H1 (cell line): ENCODE results near the gene SP7. TPM values are rescaled to one million over a fixed set of nuclear protein-coding genes. Genes with fewer than 3 reads are reported as not detected.

ENCODE experiments used
- PHF8 ChIP-seq: fragments of 200-600 bp; sonication (generic); conservative IDR thresholded peaks from 2 replicates; pipeline ENCODE4 v1.7.1; 2012; ENCODE audit warnings: low read depth, mild to moderate bottlenecking, inconsistent platforms, low read length, moderate library complexity
- SAP30 ChIP-seq: fragments of 300-600 bp; sonication (generic); IDR thresholded peaks from 2 replicates; pipeline ENCODE4 v1.7.1; 2012; ENCODE audit warnings: low read length, moderate library complexity, mild to moderate bottlenecking, inconsistent platforms; ENCODE audit not compliant: insufficient read depth, insufficient replicate concordance
- polyA plus RNA-seq, 7 experiments: library from polyadenylated mRNA; depleted of rRNA in 3 of 7; stranded (reverse) in 5 of 7; unstranded in 2 of 7; fragments of >200 nt in 5 of 7; fragments of 200-250 nt in 2 of 7; gene quantifications; 1 replicate in 5 of 7; 2 replicates in 1 of 7; 4 replicates in 1 of 7; pipeline versions ENCODE4 v1.2.1 to v1.2.3, GENCODE V29; 2011 to 2013; ENCODE audit warnings: missing spikeins in 2 of 7, mixed read lengths in 2 of 7
- total RNA-seq: library from RNA; stranded (reverse); fragmentation: NEBNext Ultra II Directional; extraction: Animal tissue kit (Norgen Biotek cat#: 25700); gene quantifications from 2 replicates; pipeline ENCODE4 v1.2.1, GENCODE V29; 2021

The SP7 gene
- total and polyA plus RNA-seq, 2 of the 8 experiments (the other 6 are each of a cell fraction or from before 2014, with no cell fraction given): 0.12 to 0.13 TPM

- TF ChIP-seq PHF8 (no peak), SAP30 (no peak)
- TF ChIP-seq, all 59 proteins: peak for 0
Measured at GRCh38 chr12:53288322-53288721, 47.8 kb downstream of the SP7 start (continued).
